SK-N-SH (cell line): ENCODE measurements around the gene AMPD2.

Experiments
- ELF1 ChIP-seq: IDR thresholded peaks from 2 replicates; pipeline ENCODE4 v1.4.0; 2012
- EP300 ChIP-seq, 2 experiments: IDR thresholded peaks; 2 replicates each; pipeline versions ENCODE4 v1.4.0 to v1.6.1; 2012; ENCODE audit warnings: borderline replicate concordance in 1 of 2, low read depth in 1 of 2, low read length in 1 of 2
- MAX ChIP-seq: IDR thresholded peaks from 2 replicates; pipeline ENCODE4 v1.4.0; 2012; ENCODE audit warnings: low read depth
- MXI1 ChIP-seq: IDR thresholded peaks from 2 replicates; pipeline ENCODE4 v1.6.1; 2012; ENCODE audit warnings: mild to moderate bottlenecking, low read depth, low read length, improper control_type of control experiment
- POLR2AphosphoS5 ChIP-seq: IDR thresholded peaks from 2 replicates; pipeline ENCODE4 v1.6.1; 2012; ENCODE audit warnings: low read depth, low read length
- RCOR1 ChIP-seq: fragments of 150-350 bp; IDR thresholded peaks from 2 replicates; pipeline ENCODE4 v1.6.1; 2017; ENCODE audit warnings: antibody characterized with exemption, low read length
- SIN3A ChIP-seq: IDR thresholded peaks from 2 replicates; pipeline ENCODE4 v1.6.1; 2012; ENCODE audit warnings: low read depth, mild to moderate bottlenecking, low read length, moderate library complexity, borderline replicate concordance
- SMC3 ChIP-seq: IDR thresholded peaks from 2 replicates; pipeline ENCODE4 v1.6.1; 2012; ENCODE audit warnings: low read depth, low read length, improper control_type of control experiment
- TEAD4 ChIP-seq: IDR thresholded peaks from 2 replicates; pipeline ENCODE4 v1.4.0; 2012; ENCODE audit warnings: mild to moderate bottlenecking, borderline replicate concordance; ENCODE audit not compliant: insufficient read depth
- USF2 ChIP-seq: fragments of 150-350 bp; IDR thresholded peaks from 2 replicates; pipeline ENCODE4 v1.6.1; 2017; ENCODE audit warnings: antibody characterized with exemption, low read length, low read depth, borderline replicate concordance
- TF ChIP-seq, protein P1 (sequence below): fragments of 200-600 bp; sonication (generic); IDR thresholded peaks from 2 replicates; pipeline ENCODE4 v1.6.1; 2017; ENCODE audit warnings: antibody characterized with exemption, mild to moderate bottlenecking, moderate library complexity

DNA sequence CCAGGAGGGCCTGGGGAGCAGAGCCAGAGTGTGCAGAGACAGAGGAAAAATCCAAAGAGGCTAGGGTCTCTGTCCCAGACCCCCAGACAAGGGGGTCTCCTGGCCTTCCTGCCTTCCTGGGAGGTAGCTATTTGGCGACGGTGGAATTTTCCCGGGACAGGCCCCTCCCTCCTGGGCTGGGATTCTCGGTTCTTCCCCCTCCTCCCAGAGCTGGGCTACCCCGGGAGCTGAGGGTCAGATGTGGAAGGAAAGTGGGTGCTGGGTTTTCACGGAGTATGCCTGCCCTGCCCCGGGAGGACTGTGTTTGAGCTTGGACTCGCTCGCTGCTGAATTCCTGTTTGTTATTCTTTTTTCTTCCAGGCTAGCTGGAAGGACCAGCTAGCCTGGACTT is 759 bp downstream of the AMPD2 start:
- TF ChIP-seq, protein P1, sequence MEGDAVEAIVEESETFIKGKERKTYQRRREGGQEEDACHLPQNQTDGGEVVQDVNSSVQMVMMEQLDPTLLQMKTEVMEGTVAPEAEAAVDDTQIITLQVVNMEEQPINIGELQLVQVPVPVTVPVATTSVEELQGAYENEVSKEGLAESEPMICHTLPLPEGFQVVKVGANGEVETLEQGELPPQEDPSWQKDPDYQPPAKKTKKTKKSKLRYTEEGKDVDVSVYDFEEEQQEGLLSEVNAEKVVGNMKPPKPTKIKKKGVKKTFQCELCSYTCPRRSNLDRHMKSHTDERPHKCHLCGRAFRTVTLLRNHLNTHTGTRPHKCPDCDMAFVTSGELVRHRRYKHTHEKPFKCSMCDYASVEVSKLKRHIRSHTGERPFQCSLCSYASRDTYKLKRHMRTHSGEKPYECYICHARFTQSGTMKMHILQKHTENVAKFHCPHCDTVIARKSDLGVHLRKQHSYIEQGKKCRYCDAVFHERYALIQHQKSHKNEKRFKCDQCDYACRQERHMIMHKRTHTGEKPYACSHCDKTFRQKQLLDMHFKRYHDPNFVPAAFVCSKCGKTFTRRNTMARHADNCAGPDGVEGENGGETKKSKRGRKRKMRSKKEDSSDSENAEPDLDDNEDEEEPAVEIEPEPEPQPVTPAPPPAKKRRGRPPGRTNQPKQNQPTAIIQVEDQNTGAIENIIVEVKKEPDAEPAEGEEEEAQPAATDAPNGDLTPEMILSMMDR: no peak
- TF ChIP-seq USF2: no peak
- no peak for TF ChIP-seq EP300 (IDR thresholded peaks at IDR 0.05; ENCODE audit: borderline replicate concordance in 1 of 2, low read depth in 1 of 2, low read length in 1 of 2)
- TF ChIP-seq MAX: no peak; the same call in 1 of the 2 replicates
- no peak; the same call in 1 of the 2 replicates for TF ChIP-seq POLR2AphosphoS5
- TF ChIP-seq SMC3: no peak
- no peak for TF ChIP-seq MXI1
- no peak for TF ChIP-seq ELF1
- no peak for TF ChIP-seq SIN3A
- no peak for TF ChIP-seq RCOR1
- 0 out of 2 replicates have a peak, but pooled peaks have one; percentile 16 for TF ChIP-seq TEAD4
